ENCODE data around the gene ABCA3. TPM values are rescaled to one million over a fixed set of nuclear protein-coding genes. Genes with fewer than 3 reads are reported as not detected.

Gene ABCA3
- total and polyA plus RNA-seq, 2 of the 8 experiments (the other 6 are each of a cell fraction or from before 2014, with no cell fraction given), result 5.7 to 7.9 TPM

GRCh38 chr16:2383501-2383900 lies 43.0 kb upstream of the ABCA3 start:
- no peaks in the 10 kb centered on the region for H3K79me2 ChIP-seq (ENCODE audit: control insufficient read depth in 1 of 2, insufficient read depth in 2 of 2, low read length in 2 of 2)
- no peak overlapping the region for H2AK5ac ChIP-seq (ENCODE audit: low read depth, low read length)
- no peaks in the 10 kb centered on the region for H3K36me3 ChIP-seq (ENCODE audit: control insufficient read depth in 2 of 4, insufficient read depth in 4 of 4, low read length in 3 of 4)
- H3K27me3 ChIP-seq (replicated peaks in 1 of 4; ENCODE audit: control insufficient read depth in 3 of 4, extremely low read depth in 1 of 4, insufficient read depth in 3 of 4, low read length in 3 of 4), result no peaks in the 10 kb centered on the region
- H3K4me3 ChIP-seq (ENCODE audit: extremely low read depth in 1 of 4, insufficient read depth in 2 of 4, low read depth in 3 of 4, low read length in 4 of 4), result no peak overlapping the region
- no peak overlapping the region for H2BK12ac ChIP-seq (ENCODE audit: low read depth, low read length)
- no peaks in the 10 kb centered on the region for H3K23me2 ChIP-seq (ENCODE audit: low read depth, low read length)
- no peak overlapping the region for H2BK5ac ChIP-seq (ENCODE audit: low read depth, low read length)
- no peak overlapping the region for H3K9ac ChIP-seq (replicated peaks in 1 of 4; ENCODE audit: extremely low read depth in 1 of 4, low read depth in 3 of 4, low read length in 3 of 4)
- no peak overlapping the region for H3K14ac ChIP-seq (ENCODE audit: insufficient read length)
- H3K27ac ChIP-seq (ENCODE audit: low read depth, low read length), result no peak overlapping the region
- no peak overlapping the region for H4K8ac ChIP-seq (ENCODE audit: extremely low read depth, insufficient read depth, low read length)
- no peak overlapping the region for H4K91ac ChIP-seq (replicated peaks; ENCODE audit: insufficient read length, low read length)
- H2BK15ac ChIP-seq (ENCODE audit: low read length), result no peak overlapping the region
- no peaks in the 10 kb centered on the region for H4K20me1 ChIP-seq (replicated peaks in 1 of 2; ENCODE audit: control insufficient read depth in 1 of 2, insufficient read depth in 2 of 2, low read length in 2 of 2)
- H3K4me1 ChIP-seq (replicated peaks in 1 of 4; ENCODE audit: control insufficient read depth in 3 of 4, insufficient read depth in 4 of 4, low read length in 3 of 4), result peaks cover 2 to 10% (median 8%) of the 10 kb centered on the region in 4 experiments
- ChIA-PET POLR2A (ENCODE audit: partially characterized antibody) (no interaction called here), CTCF (ENCODE audit: partially characterized antibody) (interaction anchor here (1.1 kb wide), 1 partner anchor 15 kb away, joined by 3 read pairs; no protein-coding TSS in a partner anchor)
- 100% methylated on average over 1 of the region's 1 CpG; no CpG with 5 or more reads in 1 of the 2 experiments for WGBS, 2 experiments (ENCODE audit: extremely low coverage in 1 of 2, insufficient coverage in 1 of 2, insufficient read length in 1 of 2, insufficient replicate concordance in 2 of 2, low coverage in 1 of 2, low lambda C conversion rate in 2 of 2, missing lambda C conversion rate in 1 of 2)
- no peak overlapping the region for H3K18ac ChIP-seq (ENCODE audit: extremely low read depth, low read length)
- H3K4ac ChIP-seq (replicated peaks; ENCODE audit: insufficient read length, low read depth, low read length), result no peak overlapping the region
- no peak overlapping the region for H3K56ac ChIP-seq (replicated peaks; ENCODE audit: insufficient read length, low read depth, low read length)
- no peak overlapping the region for H2BK120ac ChIP-seq (replicated peaks; ENCODE audit: low read depth, low read length)
- H3K4me2 ChIP-seq (ENCODE audit: insufficient read depth in 1 of 2, low read depth in 2 of 2, low read length in 2 of 2), result no peak overlapping the region
- FAIRE-seq (no peak), DNase-seq (ENCODE audit: low read depth in 1 of 2, low spot score in 2 of 2) (no peak)
- H2AFZ ChIP-seq (ENCODE audit: low read length), result no peak overlapping the region
- H3K79me1 ChIP-seq (ENCODE audit: low read depth, low read length), result no peaks in the 10 kb centered on the region; the same call in 1 of the 2 replicates
- H3K23ac ChIP-seq (ENCODE audit: insufficient read length), result no peak overlapping the region
- 0 out of 4 replicates have a peak, but pooled peaks cover 0 to under 1% of the 10 kb centered on the region in 2 experiments for H3K9me3 ChIP-seq (ENCODE audit: insufficient read depth in 2 of 2, low read depth in 1 of 2, low read length in 1 of 2)
- H2BK20ac ChIP-seq (ENCODE audit: low read length), result no peak overlapping the region
- H4K5ac ChIP-seq (ENCODE audit: insufficient read length, low read depth, low read length), result no peak overlapping the region
- TF ChIP-seq RAD21 (IDR thresholded peaks at IDR 0.05 in 1 of 2, conservative IDR thresholded peaks at IDR 0.05 in 1 of 2; ENCODE audit: low read depth in 2 of 2, low read length in 2 of 2) (no peak), JUN (IDR thresholded peaks at IDR 0.05; ENCODE audit: low read depth, low read length) (no peak), TCF12 (IDR thresholded peaks at IDR 0.05; ENCODE audit: low read depth, low read length) (no peak), TAF7 (optimal IDR thresholded peaks at IDR 0.05; ENCODE audit: borderline replicate concordance, low read depth, low read length) (no peak), NANOG (IDR thresholded peaks at IDR 0.05; ENCODE audit: insufficient read depth, low read depth, low read length, poor library complexity, severe bottlenecking) (no peak), CHD1 (IDR thresholded peaks at IDR 0.05; ENCODE audit: low read depth, low read length) (no peak), BACH1 (IDR thresholded peaks at IDR 0.05; ENCODE audit: low read length) (no peak), CHD2 (IDR thresholded peaks at IDR 0.05; ENCODE audit: low read length) (no peak), SUZ12 (IDR thresholded peaks at IDR 0.05; ENCODE audit: low read length) (no peak), SRF (IDR thresholded peaks at IDR 0.05; ENCODE audit: low read depth, low read length) (no peak), CTBP2 (IDR thresholded peaks at IDR 0.05; ENCODE audit: borderline replicate concordance, insufficient read depth, insufficient read length, low read length) (no peak)

Measured in H1 (cell line).